Measurements from ENCODE around the gene PDE11A. TPM values are rescaled to one million over a fixed set of nuclear protein-coding genes. Genes with fewer than 3 reads are reported as not detected.

The PDE11A gene
- total RNA-seq, 1 donor = under 0.01 TPM

DNA sequence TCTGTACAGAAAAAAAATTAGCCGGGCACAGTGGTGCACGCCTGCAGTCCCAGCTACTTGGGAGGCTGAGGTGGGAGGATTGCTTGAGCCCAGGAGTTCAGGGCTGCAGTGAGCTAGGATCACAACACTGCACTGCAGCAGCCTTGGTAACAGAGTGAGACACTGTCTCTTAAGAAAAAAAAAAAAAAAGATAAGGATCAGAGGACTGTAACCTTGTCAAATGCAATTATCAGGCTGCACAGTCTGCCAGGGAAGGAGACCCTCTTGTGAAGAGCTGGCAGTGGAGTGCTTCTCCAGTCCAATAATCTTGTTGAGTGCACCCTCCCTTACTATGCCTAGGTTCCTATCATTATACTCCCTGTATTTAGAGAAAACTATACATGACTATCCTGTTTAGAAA lies 330.7 kb downstream of the PDE11A start:
- DNase-seq (ENCODE audit: low read depth) = no peak
- no peak overlapping the region for H3K4me3 ChIP-seq (ENCODE audit: low read depth, low read length)
- TF ChIP-seq, protein P1, sequence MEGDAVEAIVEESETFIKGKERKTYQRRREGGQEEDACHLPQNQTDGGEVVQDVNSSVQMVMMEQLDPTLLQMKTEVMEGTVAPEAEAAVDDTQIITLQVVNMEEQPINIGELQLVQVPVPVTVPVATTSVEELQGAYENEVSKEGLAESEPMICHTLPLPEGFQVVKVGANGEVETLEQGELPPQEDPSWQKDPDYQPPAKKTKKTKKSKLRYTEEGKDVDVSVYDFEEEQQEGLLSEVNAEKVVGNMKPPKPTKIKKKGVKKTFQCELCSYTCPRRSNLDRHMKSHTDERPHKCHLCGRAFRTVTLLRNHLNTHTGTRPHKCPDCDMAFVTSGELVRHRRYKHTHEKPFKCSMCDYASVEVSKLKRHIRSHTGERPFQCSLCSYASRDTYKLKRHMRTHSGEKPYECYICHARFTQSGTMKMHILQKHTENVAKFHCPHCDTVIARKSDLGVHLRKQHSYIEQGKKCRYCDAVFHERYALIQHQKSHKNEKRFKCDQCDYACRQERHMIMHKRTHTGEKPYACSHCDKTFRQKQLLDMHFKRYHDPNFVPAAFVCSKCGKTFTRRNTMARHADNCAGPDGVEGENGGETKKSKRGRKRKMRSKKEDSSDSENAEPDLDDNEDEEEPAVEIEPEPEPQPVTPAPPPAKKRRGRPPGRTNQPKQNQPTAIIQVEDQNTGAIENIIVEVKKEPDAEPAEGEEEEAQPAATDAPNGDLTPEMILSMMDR (IDR thresholded peaks at IDR 0.05; ENCODE audit: insufficient read depth, low read depth, low read length) = no peak

DNA sequence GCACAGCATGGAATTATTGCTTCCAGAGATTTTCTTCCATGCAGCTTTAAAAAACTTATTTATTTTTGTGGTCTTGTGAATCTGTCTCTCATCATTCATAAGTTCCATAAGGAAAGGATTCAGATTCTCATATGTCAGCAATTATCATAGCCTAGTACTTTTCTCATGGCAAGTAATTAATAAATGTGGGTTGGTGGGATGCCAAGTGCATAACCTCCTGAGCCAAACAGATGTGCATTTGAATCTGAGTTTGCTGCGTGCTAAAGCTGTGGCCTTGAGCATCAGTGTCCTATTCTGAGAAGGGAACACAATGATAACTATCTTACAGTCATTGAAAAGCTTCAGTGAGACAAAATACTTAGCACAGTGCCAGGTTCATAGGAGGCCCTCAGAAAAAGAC lies 331.9 kb downstream of the PDE11A start:
- H3K4me3 ChIP-seq (ENCODE audit: low read depth, low read length) = no peak overlapping the region
- TF ChIP-seq, protein P1 (IDR thresholded peaks at IDR 0.05; ENCODE audit: insufficient read depth, low read depth, low read length) = no peak
- peak; percentile 28 for DNase-seq (ENCODE audit: low read depth)

DNA sequence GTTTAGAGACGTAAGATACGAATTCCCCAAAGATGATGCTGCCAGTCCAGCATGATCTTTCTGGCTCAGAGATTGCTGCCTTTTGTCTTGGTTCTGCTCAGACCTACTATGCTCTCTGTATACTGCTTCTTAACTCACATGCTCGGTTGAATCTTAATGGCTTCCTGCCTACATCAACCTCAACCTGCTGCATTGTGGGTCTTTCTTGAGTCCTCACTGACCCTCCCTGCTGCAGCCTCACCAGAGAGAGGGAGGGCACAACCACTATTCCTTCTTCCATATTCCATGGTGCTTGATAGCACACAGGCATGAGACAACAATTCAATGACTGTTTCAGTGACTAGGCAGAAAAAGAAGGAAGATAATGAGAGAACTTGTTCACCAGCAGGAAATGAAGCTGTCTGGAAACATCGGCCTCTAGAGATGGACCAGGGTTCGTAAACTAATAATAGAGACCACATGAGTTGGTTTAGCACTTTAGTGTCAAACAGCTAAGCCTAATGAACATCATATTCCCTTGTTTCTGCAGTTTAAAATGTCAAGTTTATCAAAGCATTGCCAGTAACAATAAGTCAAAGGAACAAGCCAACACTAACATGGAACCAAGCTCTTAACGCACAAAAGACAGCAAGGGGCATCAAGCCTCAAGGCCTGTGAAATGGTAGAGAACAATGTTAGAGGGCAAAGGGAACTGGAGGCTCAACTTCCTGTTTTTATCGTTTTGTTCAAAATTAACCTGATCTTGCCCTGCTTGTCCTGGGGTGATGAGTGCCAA lies 333.9 kb downstream of the PDE11A start:
- TF ChIP-seq, protein P1 (IDR thresholded peaks at IDR 0.05; ENCODE audit: insufficient read depth, low read depth, low read length) = no peak

DNA sequence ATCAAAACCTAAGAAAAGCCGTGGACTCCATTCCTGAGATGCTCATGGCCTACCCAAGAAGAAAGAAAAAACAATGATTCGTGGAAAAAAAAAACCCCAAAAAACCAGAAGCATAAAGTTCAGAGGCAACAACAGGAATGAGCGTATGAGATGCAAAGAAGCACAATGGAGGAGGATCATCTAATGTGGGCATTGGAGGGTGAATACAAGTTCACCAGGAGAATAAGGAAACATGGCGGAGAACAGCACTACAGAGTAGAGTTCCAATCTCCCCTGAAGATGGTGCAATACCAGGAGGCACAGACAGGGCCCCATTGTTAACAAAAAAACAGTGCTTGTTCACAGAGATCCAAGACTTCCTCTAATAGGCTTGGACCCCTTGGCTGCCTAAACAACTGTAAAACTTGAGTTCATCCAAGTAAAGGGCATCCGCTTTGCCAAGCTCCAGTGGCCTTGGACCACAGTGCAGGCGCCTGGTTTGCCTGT lies 337.2 kb downstream of the PDE11A start:
- TF ChIP-seq, protein P1 (IDR thresholded peaks at IDR 0.05; ENCODE audit: insufficient read depth, low read depth, low read length) = no peak
- no peak for DNase-seq (ENCODE audit: low read depth)
- H3K4me3 ChIP-seq (ENCODE audit: low read depth, low read length) = no peak overlapping the region

More for the DNA sequence above, 333.9 kb downstream of the PDE11A start:
- no peak for DNase-seq (ENCODE audit: low read depth)
- no peak overlapping the region for H3K4me3 ChIP-seq (ENCODE audit: low read depth, low read length)

DNA sequence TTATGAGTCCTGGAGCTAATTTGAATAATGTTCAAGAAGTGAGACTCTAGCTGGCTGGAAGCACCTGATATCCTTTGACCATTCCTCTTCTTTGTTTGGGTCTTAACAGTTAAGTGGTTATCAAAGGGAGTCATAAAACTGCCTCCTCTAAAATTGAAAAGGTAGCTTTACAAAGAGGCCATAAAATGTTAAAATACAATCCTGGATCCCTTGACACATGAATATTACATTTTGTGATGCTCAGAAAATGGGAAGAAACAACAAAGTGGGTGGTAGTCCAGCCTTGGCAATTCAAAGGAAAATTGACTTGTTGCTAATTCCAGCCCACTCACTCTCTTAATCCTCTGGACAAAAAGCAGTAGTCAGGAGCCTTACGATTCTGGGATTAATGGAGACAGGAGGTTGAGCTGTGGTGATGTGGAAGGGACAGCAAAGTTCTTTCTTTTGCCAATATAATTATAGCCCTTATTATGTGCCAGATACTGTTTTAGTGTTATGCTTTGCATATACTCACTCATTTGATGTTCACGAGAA lies 339.2 kb downstream of the PDE11A start:
- H3K4me3 ChIP-seq (ENCODE audit: low read depth, low read length) = no peak overlapping the region
- DNase-seq (ENCODE audit: low read depth) = no peak
- TF ChIP-seq, protein P1 (IDR thresholded peaks at IDR 0.05; ENCODE audit: insufficient read depth, low read depth, low read length) = no peak

DNA sequence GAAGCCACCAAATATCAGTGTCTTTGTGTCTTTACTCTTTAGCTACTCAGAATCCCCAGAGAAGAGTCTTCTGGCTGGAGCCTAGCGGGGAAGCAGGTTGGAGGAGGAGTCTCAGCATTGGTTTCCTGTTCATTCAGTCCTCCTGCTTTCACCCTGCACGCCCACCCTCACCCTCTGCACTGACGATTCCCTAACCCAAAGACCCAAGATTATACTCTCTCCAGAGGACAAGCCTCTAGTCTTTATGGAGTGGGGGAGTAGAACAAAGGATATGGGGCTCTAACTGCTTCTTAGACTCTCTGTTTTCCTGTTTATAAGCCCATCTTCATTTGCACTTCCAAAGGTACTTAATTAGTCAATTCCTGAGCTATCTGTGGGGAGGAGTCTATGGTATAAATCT lies 341.2 kb downstream of the PDE11A start:
- no peak overlapping the region for H3K4me3 ChIP-seq (ENCODE audit: low read depth, low read length)

More for the DNA sequence above, 341.2 kb downstream of the PDE11A start:
- no peak for DNase-seq (ENCODE audit: low read depth)
- TF ChIP-seq, protein P1 (IDR thresholded peaks at IDR 0.05; ENCODE audit: insufficient read depth, low read depth, low read length) = no peak
